ENCODE data around the gene SLC39A11.

Gene SLC39A11

DNA sequence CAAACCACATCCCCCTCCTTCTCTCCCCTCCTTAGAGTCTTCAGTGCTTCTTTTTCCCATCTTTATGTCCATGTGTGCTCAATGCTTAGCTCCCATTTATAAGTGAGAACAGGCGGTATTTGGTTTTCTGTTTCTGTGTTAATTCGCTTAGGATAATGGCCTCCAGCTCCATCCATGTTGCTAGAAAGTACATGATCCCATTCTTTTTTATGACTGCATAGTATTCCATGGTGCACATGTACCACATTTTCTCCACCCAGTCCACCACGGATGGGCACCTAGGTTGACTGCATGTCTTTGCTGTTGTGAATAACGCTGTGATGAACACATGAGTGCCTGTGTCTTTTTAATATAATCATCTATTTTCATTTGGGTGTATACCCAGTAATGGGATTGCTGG is 44.3 kb downstream of the SLC39A11 start:
- TF ChIP-seq ZNF8 (CRISPR knock-in tag; IDR thresholded peaks at IDR 0.05) (no peak), ZFP30 (CRISPR knock-in tag; IDR thresholded peaks at IDR 0.05) (no peak), ISL1 (CRISPR knock-in tag; IDR thresholded peaks at IDR 0.05) (no peak), TOX (CRISPR knock-in tag; IDR thresholded peaks at IDR 0.05; ENCODE audit: borderline replicate concordance) (no peak), ZNF565 (CRISPR knock-in tag; conservative IDR thresholded peaks at IDR 0.05; ENCODE audit: low read depth) (no peak), ESRRG (CRISPR knock-in tag; IDR thresholded peaks at IDR 0.05) (no peak), RARB (CRISPR knock-in tag; IDR thresholded peaks at IDR 0.05) (no peak), ARNTL (CRISPR knock-in tag; IDR thresholded peaks at IDR 0.05; ENCODE audit: borderline replicate concordance, low read depth) (no peak), ZNF70 (CRISPR knock-in tag; IDR thresholded peaks at IDR 0.05) (no peak), ZFP3 (CRISPR knock-in tag; IDR thresholded peaks at IDR 0.05) (no peak), SNAI2 (CRISPR knock-in tag; IDR thresholded peaks at IDR 0.05) (no peak)
- TF ChIP-seq, protein P1, sequence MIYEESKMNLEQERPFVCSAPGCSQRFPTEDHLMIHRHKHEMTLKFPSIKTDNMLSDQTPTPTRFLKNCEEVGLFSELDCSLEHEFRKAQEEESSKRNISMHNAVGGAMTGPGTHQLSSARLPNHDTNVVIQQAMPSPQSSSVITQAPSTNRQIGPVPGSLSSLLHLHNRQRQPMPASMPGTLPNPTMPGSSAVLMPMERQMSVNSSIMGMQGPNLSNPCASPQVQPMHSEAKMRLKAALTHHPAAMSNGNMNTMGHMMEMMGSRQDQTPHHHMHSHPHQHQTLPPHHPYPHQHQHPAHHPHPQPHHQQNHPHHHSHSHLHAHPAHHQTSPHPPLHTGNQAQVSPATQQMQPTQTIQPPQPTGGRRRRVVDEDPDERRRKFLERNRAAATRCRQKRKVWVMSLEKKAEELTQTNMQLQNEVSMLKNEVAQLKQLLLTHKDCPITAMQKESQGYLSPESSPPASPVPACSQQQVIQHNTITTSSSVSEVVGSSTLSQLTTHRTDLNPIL (CRISPR knock-in tag; IDR thresholded peaks at IDR 0.05; ENCODE audit: low read depth): no peak
- TF ChIP-seq, protein P2, sequence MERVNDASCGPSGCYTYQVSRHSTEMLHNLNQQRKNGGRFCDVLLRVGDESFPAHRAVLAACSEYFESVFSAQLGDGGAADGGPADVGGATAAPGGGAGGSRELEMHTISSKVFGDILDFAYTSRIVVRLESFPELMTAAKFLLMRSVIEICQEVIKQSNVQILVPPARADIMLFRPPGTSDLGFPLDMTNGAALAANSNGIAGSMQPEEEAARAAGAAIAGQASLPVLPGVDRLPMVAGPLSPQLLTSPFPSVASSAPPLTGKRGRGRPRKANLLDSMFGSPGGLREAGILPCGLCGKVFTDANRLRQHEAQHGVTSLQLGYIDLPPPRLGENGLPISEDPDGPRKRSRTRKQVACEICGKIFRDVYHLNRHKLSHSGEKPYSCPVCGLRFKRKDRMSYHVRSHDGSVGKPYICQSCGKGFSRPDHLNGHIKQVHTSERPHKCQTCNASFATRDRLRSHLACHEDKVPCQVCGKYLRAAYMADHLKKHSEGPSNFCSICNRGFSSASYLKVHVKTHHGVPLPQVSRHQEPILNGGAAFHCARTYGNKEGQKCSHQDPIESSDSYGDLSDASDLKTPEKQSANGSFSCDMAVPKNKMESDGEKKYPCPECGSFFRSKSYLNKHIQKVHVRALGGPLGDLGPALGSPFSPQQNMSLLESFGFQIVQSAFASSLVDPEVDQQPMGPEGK (CRISPR knock-in tag; IDR thresholded peaks at IDR 0.05; ENCODE audit: borderline replicate concordance): no peak
- no peak for ATAC-seq

DNA sequence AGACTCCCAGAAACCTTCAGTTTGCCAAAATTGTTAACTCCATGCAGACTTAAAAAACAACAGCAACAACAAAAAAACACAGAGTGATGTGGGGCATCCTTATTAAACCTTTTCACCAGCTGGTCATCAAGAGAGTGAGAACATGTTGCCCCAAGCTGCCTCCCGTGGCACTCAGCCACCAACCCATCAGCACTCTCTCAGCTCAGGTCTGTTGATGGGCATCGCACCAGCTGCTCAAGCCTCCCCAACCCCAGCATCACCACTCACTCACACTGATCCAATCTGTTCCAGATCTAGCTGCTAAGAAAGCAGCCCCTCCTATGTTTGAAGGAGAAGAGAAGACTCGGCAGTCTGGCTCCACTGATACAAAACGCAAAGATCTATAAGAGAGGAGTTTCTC is 46.8 kb downstream of the SLC39A11 start:
- TF ChIP-seq ZC3H10 (CRISPR knock-in tag; IDR thresholded peaks at IDR 0.05) (no peak), SNAI2 (CRISPR knock-in tag; IDR thresholded peaks at IDR 0.05) (no peak), CSDC2 (CRISPR knock-in tag; IDR thresholded peaks at IDR 0.05) (no peak), ZFP3 (CRISPR knock-in tag; IDR thresholded peaks at IDR 0.05) (no peak), ZFP30 (CRISPR knock-in tag; IDR thresholded peaks at IDR 0.05) (no peak)
- no peak for ATAC-seq

DNA sequence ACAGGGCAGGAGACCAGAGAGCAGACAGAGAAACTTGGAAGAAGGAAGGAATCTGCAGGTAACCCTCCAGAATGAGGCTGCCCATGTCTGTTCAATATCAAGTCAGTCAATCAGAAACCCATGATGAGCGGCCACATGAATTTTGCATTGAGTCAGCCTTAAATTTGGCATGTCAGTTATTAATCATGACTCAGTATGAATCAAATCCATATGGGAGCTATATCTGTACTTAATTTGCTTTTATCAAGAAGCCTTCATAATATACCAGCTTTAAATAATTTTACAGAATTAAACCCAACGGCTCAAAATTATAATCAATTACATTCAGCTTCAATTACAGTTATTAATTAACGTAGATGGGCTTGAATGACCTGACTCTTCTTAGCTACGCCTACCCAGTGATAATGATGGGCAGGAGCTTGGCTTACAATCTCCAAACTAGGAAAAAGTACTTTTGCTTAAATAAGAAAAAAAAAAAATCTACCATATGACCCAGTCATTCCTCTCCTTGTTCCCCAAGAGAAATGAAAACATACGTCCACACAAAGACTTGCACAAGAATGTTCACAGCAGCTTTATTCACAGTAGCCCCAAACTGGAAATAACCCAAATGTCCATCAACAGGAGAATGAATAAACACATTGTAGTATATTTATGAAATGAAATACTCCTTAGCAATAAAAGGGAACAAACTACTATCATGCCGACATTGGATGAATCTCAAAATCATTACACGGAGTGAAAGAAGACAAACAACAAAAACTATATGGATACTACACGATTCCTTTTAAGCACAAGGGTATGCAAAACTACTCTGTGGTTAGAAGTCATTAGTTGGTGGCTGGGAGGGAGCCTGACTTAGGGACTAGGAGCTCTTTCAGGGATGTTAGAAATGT is 48.6 kb downstream of the SLC39A11 start:
- TF ChIP-seq, protein P3, sequence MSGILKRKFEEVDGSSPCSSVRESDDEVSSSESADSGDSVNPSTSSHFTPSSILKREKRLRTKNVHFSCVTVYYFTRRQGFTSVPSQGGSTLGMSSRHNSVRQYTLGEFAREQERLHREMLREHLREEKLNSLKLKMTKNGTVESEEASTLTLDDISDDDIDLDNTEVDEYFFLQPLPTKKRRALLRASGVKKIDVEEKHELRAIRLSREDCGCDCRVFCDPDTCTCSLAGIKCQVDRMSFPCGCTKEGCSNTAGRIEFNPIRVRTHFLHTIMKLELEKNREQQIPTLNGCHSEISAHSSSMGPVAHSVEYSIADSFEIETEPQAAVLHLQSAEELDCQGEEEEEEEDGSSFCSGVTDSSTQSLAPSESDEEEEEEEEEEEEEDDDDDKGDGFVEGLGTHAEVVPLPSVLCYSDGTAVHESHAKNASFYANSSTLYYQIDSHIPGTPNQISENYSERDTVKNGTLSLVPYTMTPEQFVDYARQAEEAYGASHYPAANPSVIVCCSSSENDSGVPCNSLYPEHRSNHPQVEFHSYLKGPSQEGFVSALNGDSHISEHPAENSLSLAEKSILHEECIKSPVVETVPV (CRISPR knock-in tag; IDR thresholded peaks at IDR 0.05): no peak
- TF ChIP-seq, protein P1 (CRISPR knock-in tag; IDR thresholded peaks at IDR 0.05; ENCODE audit: low read depth): no peak; the same call in 1 of the 2 replicates
- TF ChIP-seq TCF4 (CRISPR knock-in tag; IDR thresholded peaks at IDR 0.05; ENCODE audit: borderline replicate concordance) (peak; percentile 41), ISL1 (CRISPR knock-in tag; IDR thresholded peaks at IDR 0.05) (peak; percentile 78), CSDC2 (CRISPR knock-in tag; IDR thresholded peaks at IDR 0.05) (no peak), ZC3H10 (CRISPR knock-in tag; IDR thresholded peaks at IDR 0.05) (no peak), SNAI2 (CRISPR knock-in tag; IDR thresholded peaks at IDR 0.05) (no peak), ZNF70 (CRISPR knock-in tag; IDR thresholded peaks at IDR 0.05) (no peak), TOX (CRISPR knock-in tag; IDR thresholded peaks at IDR 0.05; ENCODE audit: borderline replicate concordance) (0 out of 2 replicates have a peak, but pooled peaks have one; percentile 9), PPARA (CRISPR knock-in tag; IDR thresholded peaks at IDR 0.05; ENCODE audit: borderline replicate concordance) (no peak)
- TF ChIP-seq, protein P2 (CRISPR knock-in tag; IDR thresholded peaks at IDR 0.05; ENCODE audit: borderline replicate concordance): 0 out of 2 replicates have a peak, but pooled peaks have one; percentile 59
- TF ChIP-seq, protein P4, sequence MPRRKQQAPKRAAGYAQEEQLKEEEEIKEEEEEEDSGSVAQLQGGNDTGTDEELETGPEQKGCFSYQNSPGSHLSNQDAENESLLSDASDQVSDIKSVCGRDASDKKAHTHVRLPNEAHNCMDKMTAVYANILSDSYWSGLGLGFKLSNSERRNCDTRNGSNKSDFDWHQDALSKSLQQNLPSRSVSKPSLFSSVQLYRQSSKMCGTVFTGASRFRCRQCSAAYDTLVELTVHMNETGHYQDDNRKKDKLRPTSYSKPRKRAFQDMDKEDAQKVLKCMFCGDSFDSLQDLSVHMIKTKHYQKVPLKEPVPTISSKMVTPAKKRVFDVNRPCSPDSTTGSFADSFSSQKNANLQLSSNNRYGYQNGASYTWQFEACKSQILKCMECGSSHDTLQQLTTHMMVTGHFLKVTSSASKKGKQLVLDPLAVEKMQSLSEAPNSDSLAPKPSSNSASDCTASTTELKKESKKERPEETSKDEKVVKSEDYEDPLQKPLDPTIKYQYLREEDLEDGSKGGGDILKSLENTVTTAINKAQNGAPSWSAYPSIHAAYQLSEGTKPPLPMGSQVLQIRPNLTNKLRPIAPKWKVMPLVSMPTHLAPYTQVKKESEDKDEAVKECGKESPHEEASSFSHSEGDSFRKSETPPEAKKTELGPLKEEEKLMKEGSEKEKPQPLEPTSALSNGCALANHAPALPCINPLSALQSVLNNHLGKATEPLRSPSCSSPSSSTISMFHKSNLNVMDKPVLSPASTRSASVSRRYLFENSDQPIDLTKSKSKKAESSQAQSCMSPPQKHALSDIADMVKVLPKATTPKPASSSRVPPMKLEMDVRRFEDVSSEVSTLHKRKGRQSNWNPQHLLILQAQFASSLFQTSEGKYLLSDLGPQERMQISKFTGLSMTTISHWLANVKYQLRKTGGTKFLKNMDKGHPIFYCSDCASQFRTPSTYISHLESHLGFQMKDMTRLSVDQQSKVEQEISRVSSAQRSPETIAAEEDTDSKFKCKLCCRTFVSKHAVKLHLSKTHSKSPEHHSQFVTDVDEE (CRISPR knock-in tag; IDR thresholded peaks at IDR 0.05): peak; percentile 84
- ATAC-seq: peak; percentile 70

All from SK-N-SH treated with all-trans-retinoic acid at 6 μM for 48 hours (cell line).